GM18520 (cell line): ENCODE measurements around the gene ASIP.
"Not testable (repeated sequence)": the region's sequence is repeated elsewhere in the genome, so short reads cannot be mapped to it uniquely, and the experiment has no call there.

Experiments
- ATAC-seq: cut with Tn5 transposase; IDR thresholded peaks from one replicate; pipeline ENCODE4 v1.9.1; 2021; ENCODE audit not compliant: unreplicated experiment

ASIP gene, protein sequence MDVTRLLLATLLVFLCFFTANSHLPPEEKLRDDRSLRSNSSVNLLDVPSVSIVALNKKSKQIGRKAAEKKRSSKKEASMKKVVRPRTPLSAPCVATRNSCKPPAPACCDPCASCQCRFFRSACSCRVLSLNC

DNA sequence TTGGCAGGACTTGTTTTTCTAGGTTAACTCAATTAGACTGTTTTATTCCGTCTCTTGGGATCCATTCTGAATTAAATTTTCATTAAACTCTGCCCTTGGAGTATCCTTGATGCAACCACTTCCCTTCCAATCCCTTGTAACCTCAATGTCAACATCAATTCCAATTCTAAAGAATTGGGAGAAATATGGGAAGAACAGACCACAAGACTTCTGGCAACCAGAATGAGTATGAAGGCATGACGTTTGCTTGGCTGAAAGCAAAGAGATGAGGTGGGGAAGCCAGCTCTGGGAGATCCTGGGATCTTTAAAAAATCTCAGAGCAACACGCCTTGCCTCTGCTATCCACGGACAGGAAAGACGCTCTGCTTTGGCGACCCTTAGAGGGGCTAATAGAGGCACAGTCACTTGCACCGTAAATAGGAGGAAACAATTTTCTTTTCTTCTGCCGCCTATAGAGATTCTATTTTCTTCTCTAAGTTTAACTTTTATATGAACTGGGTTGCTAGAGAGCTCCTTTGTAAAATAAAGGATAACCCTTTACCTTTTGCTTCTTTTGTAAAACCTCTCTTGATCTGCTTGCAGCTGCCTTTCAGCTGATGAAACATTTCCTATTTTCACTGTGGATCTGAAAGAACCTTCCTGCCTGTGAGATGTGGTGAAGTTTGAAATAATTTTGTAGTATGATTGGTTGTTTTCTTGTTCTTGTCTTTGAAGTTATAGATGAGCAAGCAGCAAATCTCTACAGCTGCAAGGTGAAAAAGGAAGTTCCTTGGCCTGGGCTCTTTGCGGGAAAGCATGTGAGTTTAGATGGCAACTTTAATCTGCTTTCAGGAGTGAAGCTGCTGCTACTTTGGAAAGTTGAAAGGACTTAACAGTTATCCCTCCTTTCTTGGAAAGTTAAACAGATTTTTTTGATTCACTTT is at the start of gene ASIP:
Gene ASIP, plus strand, starts transcription at position 731 of the 923 bp plus-strand sequence. CDS start 18,952 bp downstream, outside the sequence.
- ATAC-seq: no peak

DNA sequence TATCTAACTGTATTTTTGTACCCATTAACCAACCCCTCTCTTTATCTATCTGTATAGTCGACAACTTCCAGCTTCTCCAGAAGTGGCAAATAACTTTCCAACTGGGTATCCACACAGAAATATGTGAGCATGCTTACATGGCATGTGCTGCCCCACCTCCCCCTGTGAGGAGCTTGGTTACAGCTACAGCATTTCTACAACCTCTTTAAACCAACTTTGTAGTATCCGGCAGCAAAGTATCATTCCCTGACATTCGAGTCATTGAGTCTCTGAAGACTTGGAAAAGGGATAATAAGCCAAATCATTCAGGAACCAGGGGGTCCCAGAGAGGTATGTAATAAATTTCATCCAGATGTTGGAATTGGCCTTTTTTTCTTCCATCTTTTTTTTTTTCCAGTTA is 48.2 kb upstream of the ASIP start:
- ATAC-seq: no peak

DNA sequence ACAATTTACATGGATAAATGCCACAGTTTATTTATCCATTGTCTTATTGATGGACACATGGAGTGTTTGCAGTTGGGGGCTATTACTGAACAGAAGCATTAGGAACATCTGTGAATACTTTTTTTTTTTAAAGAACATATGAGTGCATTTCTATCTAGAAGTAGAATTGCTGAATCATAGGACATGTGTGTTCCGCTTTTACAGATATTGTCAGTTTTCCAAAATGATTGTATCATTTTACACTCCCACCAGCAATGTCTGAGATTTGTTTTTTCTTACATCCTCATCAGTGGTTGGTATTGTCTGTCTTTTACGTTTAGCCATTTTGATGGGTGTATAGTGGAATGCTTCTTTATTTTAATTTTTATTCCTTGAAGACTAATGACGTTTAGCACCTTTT is 42.0 kb upstream of the ASIP start:
- no peak for ATAC-seq

DNA sequence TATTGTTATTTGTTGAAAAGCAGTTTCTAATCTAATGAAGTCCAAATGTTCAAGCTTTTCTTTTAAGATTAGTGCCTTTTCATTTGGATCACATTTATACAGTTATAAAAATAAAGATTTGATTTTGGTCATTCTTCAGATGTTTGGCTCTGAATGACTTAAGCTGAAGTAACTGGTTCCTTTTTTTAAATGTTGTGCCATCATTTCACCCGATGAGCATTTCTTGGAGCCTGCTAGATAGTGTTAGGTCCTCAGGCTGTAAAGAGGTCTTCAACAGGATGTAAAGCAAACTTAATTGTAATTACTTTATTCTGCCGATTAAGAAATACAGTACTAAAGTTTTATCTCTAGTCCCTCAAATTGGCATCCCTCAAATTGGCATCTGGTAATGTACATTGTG is 41.2 kb upstream of the ASIP start:
- no peak for ATAC-seq

DNA sequence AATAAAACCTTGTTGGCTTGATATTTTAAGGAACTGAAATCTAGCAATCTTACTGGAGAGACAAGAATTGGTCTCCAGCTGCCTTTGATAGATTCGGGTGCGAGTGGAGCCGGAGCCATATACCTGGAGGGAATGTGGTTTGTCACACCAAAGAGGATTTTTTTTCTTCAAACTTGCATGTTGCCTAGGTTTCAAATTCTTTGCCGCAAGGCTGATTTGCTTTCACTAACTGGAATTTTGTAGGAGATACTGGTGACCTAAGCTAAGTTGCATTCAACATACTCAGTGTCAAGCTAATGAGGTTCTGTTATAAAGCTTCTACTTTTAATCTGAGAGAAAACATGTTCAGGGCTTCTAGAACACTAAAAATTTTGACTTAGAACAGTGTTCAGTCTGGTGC is 39.7 kb upstream of the ASIP start:
- no peak for ATAC-seq

DNA sequence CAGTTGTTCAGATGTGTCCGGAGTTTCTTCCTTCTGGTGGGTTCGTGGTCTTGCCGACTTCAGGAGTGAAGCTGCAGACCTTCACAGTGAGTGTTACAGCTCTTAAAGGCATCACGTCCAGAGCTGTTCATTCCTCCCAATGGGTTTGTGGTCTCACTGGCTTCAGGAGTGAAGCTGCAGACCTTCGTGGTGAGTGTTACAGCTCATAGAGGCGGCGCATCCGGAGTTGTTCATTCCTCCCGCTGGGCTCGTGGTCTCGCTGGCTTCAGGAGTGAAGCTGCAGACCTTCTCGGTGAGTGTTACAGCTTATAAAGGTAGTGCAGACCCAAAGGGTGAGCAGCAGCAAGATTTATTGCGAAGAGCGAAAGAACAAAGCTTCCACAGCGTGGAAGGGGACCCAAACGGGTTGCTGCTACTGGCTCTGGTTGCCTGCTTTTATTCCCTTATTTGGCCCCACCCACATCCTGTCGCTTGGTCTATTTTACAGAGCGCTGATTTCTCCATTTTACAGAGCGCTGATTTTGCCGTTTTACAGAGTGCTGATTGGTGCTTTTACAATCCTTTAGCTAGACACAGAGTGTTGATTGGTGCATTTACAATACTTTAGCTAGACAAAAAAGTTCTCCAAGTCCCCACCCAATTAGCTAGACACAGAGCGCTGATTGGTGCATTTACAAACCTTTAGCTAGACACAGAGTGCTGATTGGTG is 35.9 kb upstream of the ASIP start:
- ATAC-seq: not testable (repeated sequence)

DNA sequence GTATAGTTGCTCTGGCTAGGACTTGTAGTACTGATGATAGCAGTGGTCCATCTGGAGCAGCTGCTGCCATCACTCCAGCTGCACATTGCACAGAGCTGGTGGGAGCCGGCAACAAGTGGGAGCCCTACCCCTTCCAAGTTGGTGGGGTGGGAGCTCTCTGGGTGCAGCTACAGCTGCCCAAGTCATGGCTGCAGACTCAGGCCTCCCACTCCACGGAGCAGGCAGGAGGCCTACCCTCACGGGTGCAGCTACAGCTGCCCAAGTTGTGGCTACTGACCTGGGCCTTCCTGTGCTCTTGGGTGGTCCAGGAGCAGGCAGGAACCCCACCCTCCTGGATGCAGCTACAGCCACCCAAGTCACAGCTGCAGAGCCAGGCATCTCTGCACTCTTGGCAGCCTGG is 32.1 kb upstream of the ASIP start:
- no peak for ATAC-seq

DNA sequence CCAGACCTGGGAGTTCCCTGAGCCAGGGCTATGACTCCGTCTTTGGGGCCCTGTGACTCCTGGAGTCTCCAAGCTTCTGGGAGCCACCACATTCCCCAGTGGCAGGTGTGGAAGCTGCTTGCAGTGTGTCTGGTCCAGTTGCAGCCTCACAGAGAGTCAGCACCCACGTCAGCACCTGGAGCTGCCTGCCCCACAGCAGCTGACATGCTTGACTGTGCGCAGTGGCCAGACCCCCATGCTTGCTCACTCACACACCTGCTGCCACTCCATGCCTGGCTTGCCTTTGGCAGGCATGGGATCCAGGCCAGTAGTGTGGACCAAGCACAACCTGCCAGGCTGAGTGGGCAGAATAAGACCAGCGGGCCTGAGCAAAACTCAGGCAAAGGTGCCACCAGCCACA is 31.0 kb upstream of the ASIP start:
- ATAC-seq: no peak

DNA sequence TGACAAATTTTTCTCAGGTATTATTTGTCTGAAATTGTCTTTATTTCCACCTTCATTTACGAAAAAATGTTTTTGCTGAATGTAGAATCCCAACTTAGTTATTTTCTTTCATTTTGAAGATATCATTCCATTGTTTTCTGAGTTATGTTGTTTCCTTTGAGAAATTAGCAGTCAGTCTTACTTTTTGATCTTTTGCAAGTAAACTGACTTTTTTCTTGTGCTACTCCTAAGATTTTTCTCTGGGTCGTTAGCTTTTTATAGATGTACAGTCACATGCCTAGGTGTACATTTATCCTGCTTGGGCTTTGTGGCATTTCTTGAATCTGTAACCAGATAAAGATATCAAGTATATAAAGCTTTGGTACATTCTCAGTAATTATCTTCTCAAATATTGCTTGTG is 29.6 kb upstream of the ASIP start:
- ATAC-seq: no peak

DNA sequence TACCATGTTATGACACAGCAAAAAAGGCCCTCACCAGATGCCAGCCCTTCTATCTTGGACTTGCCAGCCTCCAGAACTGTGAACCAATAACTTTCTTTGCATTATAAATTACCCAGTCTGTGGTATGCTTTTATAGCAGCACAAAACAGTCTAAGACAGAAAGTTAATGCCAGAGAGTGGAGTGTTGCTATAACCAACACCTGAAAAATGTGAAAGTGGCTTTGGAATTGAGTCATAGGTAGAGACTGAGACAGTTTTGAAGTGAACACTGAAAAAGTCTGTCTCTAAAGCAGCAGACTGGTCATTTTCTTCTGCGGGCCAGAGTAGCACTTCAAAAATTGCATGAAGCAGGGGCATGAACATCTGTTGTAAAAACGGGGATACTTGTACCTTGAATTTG is 28.0 kb upstream of the ASIP start:
- no peak for ATAC-seq

DNA sequence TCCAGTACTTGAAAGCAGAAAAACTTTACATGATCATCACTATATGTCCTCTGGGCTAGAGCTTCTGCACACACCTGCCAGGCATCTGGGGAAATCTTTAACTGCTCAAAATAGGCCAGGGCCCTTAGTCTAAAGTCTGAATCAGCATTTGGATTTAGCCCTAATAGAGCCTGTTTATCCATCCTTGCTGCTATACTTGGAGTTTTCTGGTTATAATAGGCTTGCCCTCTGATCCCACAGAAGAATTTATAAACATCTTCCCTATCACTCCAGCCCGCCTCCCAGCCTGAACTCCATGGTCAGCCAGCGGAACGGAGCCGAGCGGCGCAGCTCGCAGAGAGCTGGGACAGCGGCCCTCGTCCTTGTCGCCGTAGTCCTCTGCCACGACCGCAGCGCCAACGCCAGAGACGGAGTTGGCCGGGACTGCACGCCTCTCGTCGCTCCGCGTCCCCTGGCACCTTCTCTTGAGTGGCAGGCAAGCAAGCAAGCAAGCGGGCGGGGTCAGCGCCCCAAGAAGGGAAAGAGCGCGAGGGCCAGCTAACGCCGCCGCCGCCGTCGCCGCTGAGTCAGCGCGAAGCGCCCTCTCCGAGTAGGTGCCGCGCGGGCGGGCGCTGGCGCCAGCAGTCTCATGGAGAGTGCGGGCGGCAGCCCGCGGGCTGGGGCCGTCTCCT is 25.4 kb upstream of the ASIP start:
- no peak for ATAC-seq

DNA sequence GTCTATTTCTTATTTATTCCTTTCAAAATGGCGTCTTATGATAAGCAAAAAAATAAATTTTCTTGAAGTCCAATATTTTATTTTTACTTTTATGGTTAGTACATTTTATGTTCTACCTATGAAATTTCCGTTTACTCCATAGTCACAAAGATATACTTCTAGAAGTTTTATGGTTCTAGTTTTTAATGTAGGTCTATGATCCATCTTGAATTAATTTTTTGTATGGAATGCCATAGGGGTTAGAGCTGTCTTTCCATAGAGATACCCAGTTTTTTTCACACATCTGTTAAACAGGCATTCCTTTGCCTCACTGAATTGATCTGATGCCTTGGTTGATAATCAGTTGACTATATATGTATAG is 24.9 kb upstream of the ASIP start:
- no peak for ATAC-seq

DNA sequence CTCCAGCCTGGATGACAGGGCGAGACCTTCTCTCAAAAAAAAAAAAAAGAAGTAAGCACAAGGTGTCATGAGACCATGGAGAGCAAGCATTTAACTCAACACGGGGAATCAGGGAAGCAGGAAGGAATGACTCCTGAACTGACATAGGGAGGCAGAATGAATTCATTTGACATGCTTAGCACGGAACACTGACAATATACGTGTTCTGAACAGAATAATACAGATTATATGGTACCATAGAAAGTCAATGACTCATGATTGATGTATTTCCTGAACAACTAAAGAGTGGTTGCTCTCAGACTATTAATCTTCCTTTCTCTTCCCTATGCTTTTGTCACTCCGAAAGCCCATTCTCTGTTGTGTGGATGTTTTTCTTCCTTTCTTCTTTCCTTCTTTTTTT is 20.7 kb upstream of the ASIP start:
- ATAC-seq: no peak

DNA sequence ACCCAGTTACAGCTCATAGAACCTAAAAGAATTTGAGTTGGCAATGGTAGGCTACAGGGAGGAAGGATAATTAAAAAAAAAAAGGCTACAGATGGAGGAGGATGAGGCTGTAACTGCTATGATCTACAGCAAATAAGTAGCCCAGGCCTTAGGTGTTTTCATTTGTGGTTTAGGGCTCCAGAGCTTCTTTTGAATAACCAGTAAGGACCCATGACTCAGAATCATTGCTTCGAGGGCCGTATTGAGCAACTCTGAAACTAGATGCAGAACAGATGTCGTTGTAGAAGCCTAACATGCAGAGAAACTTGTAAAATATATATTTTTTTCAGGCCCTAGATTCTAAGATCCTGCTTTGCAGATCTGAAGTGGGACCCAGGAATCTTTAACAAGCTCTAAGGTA is 19.0 kb upstream of the ASIP start:
- no peak for ATAC-seq

DNA sequence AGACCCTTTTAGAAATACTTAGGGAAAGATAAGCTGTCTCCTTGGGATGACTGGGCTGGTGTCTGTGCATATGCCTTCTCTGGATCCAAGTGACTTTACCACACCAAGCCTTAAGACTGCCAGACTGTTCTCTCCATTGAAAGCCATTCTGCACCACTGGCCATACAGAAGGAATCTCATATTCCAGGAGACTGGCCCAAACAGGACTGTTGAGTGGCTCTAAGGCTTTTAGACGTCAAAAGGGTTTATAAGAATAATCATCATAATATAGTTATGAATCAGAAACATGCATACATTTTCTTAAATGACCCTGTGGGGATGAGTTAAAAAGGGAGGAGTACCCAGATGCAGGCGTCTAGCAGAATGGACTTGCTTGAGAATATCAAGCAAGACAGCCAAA is 17.0 kb upstream of the ASIP start:
- not testable (repeated sequence) for ATAC-seq

DNA sequence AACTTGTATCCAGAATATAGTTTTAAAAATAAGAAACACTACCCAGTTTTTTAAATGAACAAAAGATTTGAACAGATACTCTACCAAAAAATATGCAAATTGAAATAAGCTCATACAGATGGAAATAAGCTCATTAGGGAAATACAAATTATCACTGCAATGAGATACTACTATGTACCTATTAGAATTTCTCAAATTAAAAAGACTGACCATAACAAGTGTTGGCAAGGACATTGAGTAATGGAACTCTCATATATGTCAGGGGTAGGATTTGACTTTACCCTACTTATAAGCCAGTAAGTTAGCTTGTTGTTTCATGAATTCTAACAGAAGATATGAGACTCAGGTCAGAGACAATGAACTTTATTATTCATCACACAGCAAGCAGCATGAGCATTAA is 9.6 kb upstream of the ASIP start:
- ATAC-seq: no peak

DNA sequence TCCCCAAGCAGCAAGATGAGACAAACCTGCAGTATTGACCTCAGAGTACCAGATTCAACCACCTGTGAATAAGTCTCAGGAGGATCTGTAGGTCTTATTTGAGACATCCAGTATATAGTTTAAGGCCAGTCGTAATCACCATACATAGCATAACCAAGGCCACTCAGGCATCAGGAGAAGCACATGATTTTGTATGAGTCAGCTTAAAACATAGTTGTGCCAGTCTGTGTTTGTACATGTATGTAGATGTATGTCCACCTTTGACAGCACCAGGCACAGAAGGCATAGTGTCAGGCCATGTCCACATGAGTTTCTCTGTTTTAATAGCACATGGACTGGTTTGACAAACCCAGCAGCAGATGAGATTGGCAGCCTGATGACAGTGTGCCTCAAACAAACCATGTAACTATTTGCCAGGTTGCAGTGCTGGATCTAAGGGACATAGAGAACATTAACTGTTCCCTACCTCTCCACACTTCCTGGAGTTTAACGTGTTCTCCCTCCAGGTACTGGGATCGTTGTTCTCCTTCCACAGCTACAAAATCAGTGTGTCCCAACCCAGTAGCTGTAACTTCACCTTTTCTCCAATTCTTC is 8.6 kb upstream of the ASIP start:
- no peak for ATAC-seq

DNA sequence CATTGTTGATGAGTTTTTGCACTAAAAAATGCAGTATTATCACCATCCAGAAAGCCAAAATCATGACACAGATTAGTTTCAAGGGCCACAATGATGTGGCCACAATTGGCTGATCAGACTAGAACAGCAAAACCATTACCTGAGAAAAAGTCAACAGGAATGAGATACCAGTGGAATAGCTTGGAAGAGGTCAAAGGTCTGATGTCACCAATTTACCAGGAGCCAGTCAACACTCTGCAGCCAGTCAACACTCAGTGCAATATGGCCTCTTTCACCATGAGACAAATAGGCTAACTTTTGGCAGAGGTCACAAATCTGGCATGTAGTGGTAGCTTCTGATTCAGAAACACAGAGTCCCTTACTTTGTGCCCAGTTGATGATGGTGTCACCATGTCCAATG is 7.5 kb upstream of the ASIP start:
- no peak for ATAC-seq

DNA sequence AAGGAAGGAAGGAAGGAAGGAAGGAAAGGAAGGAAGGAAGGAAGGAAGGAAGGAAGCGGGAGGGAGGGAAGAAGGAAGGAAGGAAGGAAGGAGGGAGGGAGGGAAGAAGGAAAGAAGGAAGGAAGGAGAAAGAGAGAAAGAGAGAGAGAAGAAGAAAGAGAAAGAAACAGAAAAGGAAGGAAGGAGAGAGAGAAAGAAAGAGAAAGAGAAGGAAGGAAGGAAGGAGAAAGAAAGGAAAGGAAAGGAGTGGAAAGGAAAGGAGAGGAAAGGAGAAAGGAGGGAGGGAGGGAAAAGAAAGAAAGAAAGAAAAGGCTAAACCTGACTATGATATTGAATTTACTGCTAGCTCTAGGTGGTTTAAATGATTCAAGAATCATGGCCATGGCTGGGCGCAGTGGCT is 5.3 kb upstream of the ASIP start:
- no peak for ATAC-seq

DNA sequence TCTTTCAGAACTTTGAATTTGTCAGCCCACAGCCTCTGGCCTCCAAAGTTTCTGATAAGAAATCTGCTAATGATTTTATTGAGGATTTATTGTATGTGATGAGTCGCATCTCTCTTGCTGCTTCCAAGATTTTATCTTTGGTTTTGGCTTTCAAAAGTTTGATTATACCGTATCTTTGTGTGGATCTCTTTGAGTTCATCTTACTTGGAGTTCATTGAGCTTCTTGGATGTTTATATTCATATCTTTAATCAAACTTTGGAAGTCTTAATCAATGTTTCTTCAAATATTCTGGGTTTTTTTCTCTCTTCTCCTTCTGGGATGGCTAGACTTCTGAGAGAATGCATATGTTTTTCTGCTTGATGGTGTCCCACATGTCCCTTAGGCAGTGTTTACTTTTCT is 3.3 kb upstream of the ASIP start:
- no peak for ATAC-seq

DNA sequence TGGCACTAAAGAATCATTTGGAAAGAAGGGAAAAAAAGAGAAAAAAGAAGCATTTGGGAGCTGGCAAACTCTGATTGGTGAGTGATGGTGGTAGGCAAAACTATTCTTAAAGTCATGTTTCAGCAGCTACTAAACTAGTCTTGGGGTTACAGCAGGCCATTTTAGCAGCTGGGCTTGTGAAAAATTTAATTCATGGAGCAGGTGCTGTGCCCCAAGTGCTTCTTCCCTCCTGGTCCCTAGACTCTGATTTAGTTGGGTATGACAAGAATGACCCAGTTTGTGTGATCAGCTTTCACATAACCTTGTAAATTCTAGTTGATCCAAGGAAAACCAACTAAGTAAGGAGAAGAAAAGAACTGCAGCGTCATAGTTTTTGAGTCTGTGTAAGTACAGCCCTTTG is 1.1 kb upstream of the ASIP start:
- no peak for ATAC-seq
